ENCODE measurements around the gene ANO4. TPM values are rescaled to one million over a fixed set of nuclear protein-coding genes. Genes with fewer than 3 reads are reported as not detected.

ANO4 gene
- total RNA-seq, 1 experiment from 2014 or later, result 5.7 TPM

GRCh38 chr12:101082706-101083105 lies 288.1 kb downstream of the ANO4 start:
- Histone ChIP-seq H2BK5ac (ENCODE audit: insufficient read length, low read length) (no peak overlapping the region), H3K14ac (ENCODE audit: insufficient read depth, low read length) (no peak overlapping the region), H3K27ac (ENCODE audit: insufficient read length, low read depth, low read length) (no peak overlapping the region), H3K79me1 (ENCODE audit: insufficient read depth, low read depth, low read length, poor library complexity, severe bottlenecking) (no peaks in the 10 kb centered on the region), H3K9me3 (ENCODE audit: control insufficient read depth, low read depth, low read length) (no peaks in the 10 kb centered on the region), H3K23ac (ENCODE audit: insufficient read length, low read depth, low read length) (no peak overlapping the region), H3K9ac (ENCODE audit: extremely low read depth, insufficient read length, low read length) (no peak overlapping the region), H2BK12ac (ENCODE audit: insufficient read length, low read depth, low read length) (no peak overlapping the region), H2BK15ac (ENCODE audit: low read depth, low read length) (no peak overlapping the region), H4K20me1 (ENCODE audit: control insufficient read depth, insufficient read depth, insufficient read length) (no peaks in the 10 kb centered on the region), H3K4me2 (ENCODE audit: insufficient read depth, insufficient read length, low read length) (no peak overlapping the region), H3K23me2 (ENCODE audit: insufficient read length, low read depth, low read length, poor library complexity, severe bottlenecking) (no peaks in the 10 kb centered on the region), H3K79me2 (ENCODE audit: insufficient read depth, low read length) (no peaks in the 10 kb centered on the region), H4K5ac (ENCODE audit: insufficient read length, low read depth, low read length) (no peak overlapping the region), H3T11ph (ENCODE audit: low read length) (no peak overlapping the region), H2AFZ (ENCODE audit: low read length) (no peak overlapping the region), H3K4ac (ENCODE audit: low read depth, low read length) (no peak overlapping the region), H3K27me3 (ENCODE audit: insufficient read depth, low read length) (no peaks in the 10 kb centered on the region), H4K8ac (replicated peaks; ENCODE audit: insufficient read length, low read depth, low read length) (no peak overlapping the region), H3K18ac (ENCODE audit: insufficient read length, low read depth, low read length) (no peak overlapping the region), H3K4me1 (ENCODE audit: insufficient read depth, low read length) (no peaks in the 10 kb centered on the region; the same call in 1 of the 2 replicates), H2BK20ac (ENCODE audit: low read depth, low read length, poor library complexity, severe bottlenecking) (no peak overlapping the region), H2BK120ac (ENCODE audit: low read depth, low read length, poor library complexity, severe bottlenecking) (no peak overlapping the region), H2AK5ac (ENCODE audit: insufficient read length, low read length) (no peak overlapping the region), H4K91ac (ENCODE audit: insufficient read length, low read depth, low read length) (no peak overlapping the region), H3K56ac (ENCODE audit: insufficient read length, low read depth, low read length) (no peak overlapping the region)
- no peaks in the 10 kb centered on the region for H3K9me3 Mint-ChIP-seq
- no peak for DNase-seq
- no peak overlapping the region for H3K4me3 Mint-ChIP-seq
- WGBS (ENCODE audit: extremely low coverage, insufficient read length, low lambda C conversion rate), result no CpG with 5 or more reads among the region's 3 CpGs
- no peak for TF ChIP-seq CTCF (conservative IDR thresholded peaks at IDR 0.05)
- H3K4me1 Mint-ChIP-seq, result peaks cover 7 to 18% of the 10 kb centered on the region in 2 experiments
- no peak overlapping the region for H3K27ac Mint-ChIP-seq
- H3K36me3 Mint-ChIP-seq (ENCODE audit: insufficient read depth in 1 of 3, low read depth in 3 of 3), result no peaks in the 10 kb centered on the region
- H3K27me3 Mint-ChIP-seq (ENCODE audit: low read depth), result no peaks in the 10 kb centered on the region
